Measurements from ENCODE around the gene EYA2. TPM values are rescaled to one million over a fixed set of nuclear protein-coding genes. Genes with fewer than 3 reads are reported as not detected.

The EYA2 gene
- polyA plus RNA-seq, 3 donors = 0.04 to 0.16 TPM; not detected in 1

DNA sequence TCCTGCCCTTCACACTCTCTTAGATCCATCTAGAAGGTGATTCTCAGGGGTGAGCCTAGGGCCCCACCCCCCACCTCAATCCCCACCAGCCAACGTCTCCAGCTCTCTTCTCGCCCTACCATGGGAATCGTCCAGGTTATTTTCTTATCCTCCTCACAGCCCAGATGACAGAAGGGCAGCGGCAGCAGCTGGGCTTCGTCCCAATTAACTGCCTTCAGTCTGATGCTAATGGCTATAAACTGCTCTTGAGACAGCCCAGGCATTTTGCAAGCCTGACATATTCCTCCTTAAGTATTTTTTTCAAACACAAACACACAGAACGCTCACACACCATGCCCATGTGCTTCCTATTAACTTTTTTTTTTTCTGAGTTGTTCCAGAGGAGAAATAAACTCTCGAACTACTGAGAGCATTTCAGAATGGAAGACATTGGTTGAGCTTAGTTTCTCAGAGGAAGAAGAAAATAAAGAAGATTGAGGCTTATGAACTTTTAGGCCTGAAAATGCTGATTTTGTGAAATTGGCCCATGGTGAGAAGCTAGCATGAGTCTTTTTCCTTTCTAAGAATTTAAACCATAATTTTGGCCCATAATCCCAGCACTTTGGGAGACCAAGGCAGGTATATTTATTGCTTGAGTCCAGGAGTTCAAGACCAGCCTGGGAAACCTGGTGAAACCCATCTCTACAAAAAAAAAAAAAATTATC is 124.6 kb downstream of the EYA2 start:
- Histone ChIP-seq H3K4me1 (ENCODE audit: control insufficient read depth in 1 of 2, insufficient read depth in 2 of 2, low read length in 2 of 2) (peaks cover 1 to 3% of the 10 kb centered on the region in 2 donors), H3K9me3 (replicated peaks in 1 of 2; ENCODE audit: control insufficient read depth in 1 of 2, insufficient read depth in 1 of 2, low read length in 2 of 2) (no peaks in the 10 kb centered on the region), H3K4me3 (replicated peaks in 1 of 3; ENCODE audit: low read depth in 2 of 3, low read length in 3 of 3) (no peak overlapping the region), H3K4me2 (replicated peaks; ENCODE audit: extremely low read depth, low read length, poor library complexity, severe bottlenecking) (no peak overlapping the region), H3K9ac (ENCODE audit: insufficient read depth, low read length, poor library complexity, severe bottlenecking) (no peak overlapping the region), H3K27ac (ENCODE audit: low read depth in 1 of 2, low read length in 2 of 2) (no peak overlapping the region), H2AFZ (ENCODE audit: insufficient read depth, low read depth, low read length, poor library complexity, severe bottlenecking) (no peak overlapping the region), H3K27me3 (ENCODE audit: control insufficient read depth in 2 of 2, insufficient read depth in 2 of 2, low read length in 2 of 2) (no peaks in the 10 kb centered on the region), H4K20me1 (ENCODE audit: insufficient read depth, low read length) (no peaks in the 10 kb centered on the region), H3K79me2 (ENCODE audit: insufficient read depth, low read length) (no peaks in the 10 kb centered on the region), H3K36me3 (replicated peaks in 1 of 2; ENCODE audit: control insufficient read depth in 1 of 2, insufficient read depth in 2 of 2, low read length in 2 of 2) (no peaks in the 10 kb centered on the region)
- peaks cover 3% of the 10 kb centered on the region for H3K4me1 Mint-ChIP-seq
- intact Hi-C loops (cut with micrococcal nuclease) = no loop called here
- peaks cover 10 to 20% (median 19%) of the 10 kb centered on the region in 3 donors for H3K27me3 Mint-ChIP-seq (ENCODE audit: low read depth in 3 of 3)
- H3K4me3 Mint-ChIP-seq = no peak overlapping the region
- H3K36me3 Mint-ChIP-seq = no peaks in the 10 kb centered on the region
- DNase-seq = no peak
- TF ChIP-seq, protein P1, sequence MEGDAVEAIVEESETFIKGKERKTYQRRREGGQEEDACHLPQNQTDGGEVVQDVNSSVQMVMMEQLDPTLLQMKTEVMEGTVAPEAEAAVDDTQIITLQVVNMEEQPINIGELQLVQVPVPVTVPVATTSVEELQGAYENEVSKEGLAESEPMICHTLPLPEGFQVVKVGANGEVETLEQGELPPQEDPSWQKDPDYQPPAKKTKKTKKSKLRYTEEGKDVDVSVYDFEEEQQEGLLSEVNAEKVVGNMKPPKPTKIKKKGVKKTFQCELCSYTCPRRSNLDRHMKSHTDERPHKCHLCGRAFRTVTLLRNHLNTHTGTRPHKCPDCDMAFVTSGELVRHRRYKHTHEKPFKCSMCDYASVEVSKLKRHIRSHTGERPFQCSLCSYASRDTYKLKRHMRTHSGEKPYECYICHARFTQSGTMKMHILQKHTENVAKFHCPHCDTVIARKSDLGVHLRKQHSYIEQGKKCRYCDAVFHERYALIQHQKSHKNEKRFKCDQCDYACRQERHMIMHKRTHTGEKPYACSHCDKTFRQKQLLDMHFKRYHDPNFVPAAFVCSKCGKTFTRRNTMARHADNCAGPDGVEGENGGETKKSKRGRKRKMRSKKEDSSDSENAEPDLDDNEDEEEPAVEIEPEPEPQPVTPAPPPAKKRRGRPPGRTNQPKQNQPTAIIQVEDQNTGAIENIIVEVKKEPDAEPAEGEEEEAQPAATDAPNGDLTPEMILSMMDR (IDR thresholded peaks at IDR 0.05) = no peak
- H3K9me3 Mint-ChIP-seq = no peaks in the 10 kb centered on the region
- 53% methylated on average over 5 of the region's 7 CpGs for WGBS (ENCODE audit: insufficient coverage)
- peak overlapping the region in 1 of 7 donors; percentile 30 for H3K27ac Mint-ChIP-seq

DNA sequence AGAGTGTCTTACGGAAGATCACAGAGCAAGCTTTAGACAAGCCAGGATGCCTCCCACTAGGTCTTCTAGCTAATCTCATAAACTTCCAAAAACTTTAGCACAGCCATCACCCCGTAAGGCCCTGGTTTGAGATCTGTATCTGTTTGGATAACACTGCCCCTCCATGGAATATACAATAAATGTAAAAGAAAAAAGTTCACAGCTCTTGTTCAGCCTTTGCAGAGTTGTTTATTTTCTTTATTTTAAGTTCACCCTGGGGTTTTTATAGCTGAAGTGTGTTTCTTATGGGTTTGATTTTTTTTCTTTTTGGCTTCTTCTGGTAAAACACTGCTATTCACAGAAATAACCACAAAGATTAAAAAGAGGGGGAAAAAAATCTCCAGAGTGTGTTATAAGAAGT is 125.6 kb downstream of the EYA2 start:
- no peaks in the 10 kb centered on the region for H3K36me3 ChIP-seq (replicated peaks in 1 of 2; ENCODE audit: control insufficient read depth in 1 of 2, insufficient read depth in 2 of 2, low read length in 2 of 2)
- Mint-ChIP-seq H3K4me3 (no peak overlapping the region), H3K27ac (no peak overlapping the region), H3K36me3 (no peaks in the 10 kb centered on the region), H3K27me3 (ENCODE audit: low read depth in 3 of 3) (peaks cover 8 to 20% (median 19%) of the 10 kb centered on the region in 3 donors), H3K4me1 (peaks cover 12% of the 10 kb centered on the region), H3K9me3 (no peaks in the 10 kb centered on the region)
- no peaks in the 10 kb centered on the region for H3K27me3 ChIP-seq (ENCODE audit: control insufficient read depth in 2 of 2, insufficient read depth in 2 of 2, low read length in 2 of 2)
- TF ChIP-seq, protein P1 (IDR thresholded peaks at IDR 0.05) = no peak
- peak overlapping the region; percentile 18 for H2AFZ ChIP-seq (ENCODE audit: insufficient read depth, low read depth, low read length, poor library complexity, severe bottlenecking)
- H3K4me2 ChIP-seq (replicated peaks; ENCODE audit: extremely low read depth, low read length, poor library complexity, severe bottlenecking) = no peak overlapping the region
- no peaks in the 10 kb centered on the region for H3K9me3 ChIP-seq (replicated peaks in 1 of 2; ENCODE audit: control insufficient read depth in 1 of 2, insufficient read depth in 1 of 2, low read length in 2 of 2)
- intact Hi-C loops (cut with micrococcal nuclease) = no loop called here
- H4K20me1 ChIP-seq (ENCODE audit: insufficient read depth, low read length) = no peaks in the 10 kb centered on the region
- H3K4me3 ChIP-seq (replicated peaks in 1 of 3; ENCODE audit: low read depth in 2 of 3, low read length in 3 of 3) = no peak overlapping the region
- no peak for DNase-seq
- H3K4me1 ChIP-seq (ENCODE audit: control insufficient read depth in 1 of 2, insufficient read depth in 2 of 2, low read length in 2 of 2) = peaks cover 11 to 12% of the 10 kb centered on the region in 2 donors
- no peaks in the 10 kb centered on the region for H3K79me2 ChIP-seq (ENCODE audit: insufficient read depth, low read length)
- no peak overlapping the region for H3K9ac ChIP-seq (ENCODE audit: insufficient read depth, low read length, poor library complexity, severe bottlenecking)
- 89% methylated on average over 1 of the region's 2 CpGs for WGBS (ENCODE audit: insufficient coverage)
- H3K27ac ChIP-seq (ENCODE audit: low read depth in 1 of 2, low read length in 2 of 2) = no peak overlapping the region

All from CD14-positive monocyte (primary cell).